H1 (cell line): ENCODE data around the gene SPEN. TPM values are rescaled to one million over a fixed set of nuclear protein-coding genes. Genes with fewer than 3 reads are reported as not detected.

ENCODE experiments used
- CTCF ChIA-PET: fragments of 300-600 bp; sonication (Branson Sonifier 250); formaldehyde crosslinking; loops from one replicate; lab custom pipeline; 2021; ENCODE audit not compliant: partially characterized antibody; lab: Charles Lee
- POLR2A ChIA-PET: fragments of 300-600 bp; sonication (Branson Sonifier 250); formaldehyde crosslinking; loops from one replicate; lab custom pipeline; 2021; ENCODE audit warnings: inconsistent platforms; ENCODE audit not compliant: partially characterized antibody; lab: Charles Lee
- DNase-seq, 2 experiments: peaks; one replicate each; pipeline versions ENCODE4 v3.0.0 to v3.0.0-alpha.2; 2010 to 2022; ENCODE audit warnings: low spot score in 2 of 2, low read depth in 1 of 2, mixed read lengths in 1 of 2
- FAIRE-seq: peaks from 2 replicates; lab custom pipeline; 2011; peaks lifted over from hg19 to GRCh38; lab: Jason Lieb, UNC
- H2AFZ ChIP-seq: 2 replicates; pipeline ENCODE4 v1.8.1; 2012; ENCODE audit warnings: low read length, inconsistent platforms
- H2AK5ac ChIP-seq: 2 replicates; pipeline ENCODE4 v1.6.1; 2013; ENCODE audit warnings: low read depth, low read length
- H2BK120ac ChIP-seq: replicated peaks from 2 replicates; pipeline ENCODE3; 2013; ENCODE audit warnings: low read depth, low read length, inconsistent platforms
- H2BK12ac ChIP-seq: 2 replicates; pipeline ENCODE4 v1.6.1; 2013; ENCODE audit warnings: low read depth, low read length
- H2BK15ac ChIP-seq: 2 replicates; pipeline ENCODE4 v1.6.1; 2013; ENCODE audit warnings: low read length
- H2BK20ac ChIP-seq: 2 replicates; pipeline ENCODE4 v1.6.1; 2013; ENCODE audit warnings: low read length
- H2BK5ac ChIP-seq: 2 replicates; pipeline ENCODE4 v1.6.1; 2013; ENCODE audit warnings: low read depth, low read length
- H3K14ac ChIP-seq: 2 replicates; pipeline ENCODE4 v1.6.1; 2013; ENCODE audit warnings: inconsistent platforms; ENCODE audit not compliant: insufficient read length
- H3K18ac ChIP-seq: 2 replicates; pipeline ENCODE4 v1.6.1; 2013; ENCODE audit warnings: low read length; ENCODE audit errors: extremely low read depth
- H3K23ac ChIP-seq: 2 replicates; pipeline ENCODE4 v1.6.1; 2013; ENCODE audit warnings: inconsistent platforms; ENCODE audit not compliant: insufficient read length
- H3K23me2 ChIP-seq: 2 replicates; pipeline ENCODE4 v1.6.1; 2013; ENCODE audit warnings: low read depth, low read length
- H3K27ac ChIP-seq: 2 replicates; pipeline ENCODE4 v1.6.1; 2011; ENCODE audit warnings: low read depth, low read length, inconsistent platforms
- H3K27me3 ChIP-seq, 4 experiments: replicated peaks in 1 of 4; 1 replicate in 1 of 4; 2 replicates in 3 of 4; pipeline versions ENCODE4 v1.6.1 to v1.8.1; 2011 to 2013; ENCODE audit warnings: low read length in 3 of 4, mild to moderate bottlenecking in 3 of 4, inconsistent platforms in 2 of 4, mixed read lengths in 2 of 4, moderate library complexity in 1 of 4; ENCODE audit not compliant: control insufficient read depth in 3 of 4, insufficient read depth in 3 of 4; ENCODE audit errors: extremely low read depth in 1 of 4
- H3K36me3 ChIP-seq, 4 experiments: 2 replicates each; pipeline versions ENCODE4 v1.6.1 to v1.8.1; 2011 to 2013; ENCODE audit warnings: mild to moderate bottlenecking in 4 of 4, low read length in 3 of 4, moderate library complexity in 2 of 4, control low read depth in 1 of 4, inconsistent platforms in 1 of 4; ENCODE audit not compliant: insufficient read depth in 4 of 4, control insufficient read depth in 2 of 4
- H3K4ac ChIP-seq: replicated peaks from 2 replicates; pipeline ENCODE3; 2013; ENCODE audit warnings: low read length, low read depth, mixed read lengths, inconsistent platforms; ENCODE audit not compliant: insufficient read length
- H3K4me1 ChIP-seq, 4 experiments: replicated peaks in 1 of 4; 1 replicate in 1 of 4; 2 replicates in 3 of 4; pipeline versions ENCODE4 v1.6.1 to v1.8.1; 2011 to 2013; ENCODE audit warnings: low read length in 3 of 4, inconsistent platforms in 2 of 4, mixed read lengths in 1 of 4; ENCODE audit not compliant: insufficient read depth in 4 of 4, control insufficient read depth in 3 of 4
- H3K4me2 ChIP-seq, 2 experiments: 2 replicates each; pipeline versions ENCODE4 v1.6.1 to v1.8.1; 2011 to 2013; ENCODE audit warnings: low read depth in 2 of 2, low read length in 2 of 2, control low read depth in 1 of 2, inconsistent platforms in 1 of 2, mild to moderate bottlenecking in 1 of 2; ENCODE audit not compliant: insufficient read depth in 1 of 2
- H3K4me3 ChIP-seq, 4 experiments: fragments of 200-600, 300-600 bp in 1 of 4; sonication (generic), shearing (Covaris generic), sonication (Bioruptor Twin) in 1 of 4; 2 replicates each; pipeline versions ENCODE4 v1.5.1 to v1.8.1; 2011 to 2016; ENCODE audit warnings: low read length in 4 of 4, low read depth in 3 of 4, control low read depth in 2 of 4, inconsistent platforms in 2 of 4, mild to moderate bottlenecking in 2 of 4, mixed read lengths in 1 of 4, moderate library complexity in 1 of 4; ENCODE audit not compliant: insufficient read depth in 2 of 4; ENCODE audit errors: extremely low read depth in 1 of 4
- H3K56ac ChIP-seq: replicated peaks from 2 replicates; pipeline ENCODE3; 2013; ENCODE audit warnings: low read depth, mild to moderate bottlenecking, mixed read lengths, low read length, inconsistent platforms; ENCODE audit not compliant: insufficient read length
- H3K79me1 ChIP-seq: 2 replicates; pipeline ENCODE4 v1.6.1; 2013; ENCODE audit warnings: low read depth, low read length, control low read depth
- H3K79me2 ChIP-seq, 2 experiments: 2 replicates each; pipeline versions ENCODE4 v1.6.1 to v1.8.1; 2012 to 2013; ENCODE audit warnings: low read length in 2 of 2, mild to moderate bottlenecking in 2 of 2, inconsistent platforms in 1 of 2; ENCODE audit not compliant: insufficient read depth in 2 of 2, control insufficient read depth in 1 of 2
- H3K9ac ChIP-seq, 4 experiments: replicated peaks in 1 of 4; 1 replicate in 1 of 4; 2 replicates in 3 of 4; pipeline versions ENCODE4 v1.6.1 to v1.8.1; 2011 to 2013; ENCODE audit warnings: low read depth in 3 of 4, low read length in 3 of 4, control low read depth in 2 of 4, mild to moderate bottlenecking in 2 of 4, moderate library complexity in 2 of 4, inconsistent platforms in 1 of 4; ENCODE audit errors: extremely low read depth in 1 of 4
- H3K9me3 ChIP-seq, 2 experiments: 2 replicates each; pipeline versions ENCODE4 v1.6.1 to v1.8.1; 2012 to 2013; ENCODE audit warnings: mild to moderate bottlenecking in 2 of 2, moderate library complexity in 2 of 2, control low read depth in 1 of 2, inconsistent platforms in 1 of 2, low read depth in 1 of 2, low read length in 1 of 2, mixed read lengths in 1 of 2; ENCODE audit not compliant: insufficient read depth in 2 of 2
- H4K20me1 ChIP-seq, 2 experiments: replicated peaks in 1 of 2; 2 replicates each; pipeline versions ENCODE3 to v1.8.1; 2011 to 2013; ENCODE audit warnings: inconsistent platforms in 2 of 2, low read length in 2 of 2, mild to moderate bottlenecking in 1 of 2; ENCODE audit not compliant: insufficient read depth in 2 of 2, control insufficient read depth in 1 of 2
- H4K5ac ChIP-seq: 2 replicates; pipeline ENCODE4 v1.6.1; 2013; ENCODE audit warnings: low read length, low read depth, mixed read lengths, inconsistent platforms; ENCODE audit not compliant: insufficient read length
- H4K8ac ChIP-seq: 2 replicates; pipeline ENCODE4 v1.8.0; 2013; ENCODE audit warnings: mild to moderate bottlenecking, moderate library complexity, low read length, inconsistent platforms; ENCODE audit not compliant: insufficient read depth; ENCODE audit errors: extremely low read depth
- H4K91ac ChIP-seq: replicated peaks from 2 replicates; pipeline ENCODE3; 2013; ENCODE audit warnings: low read length, mixed read lengths, inconsistent platforms; ENCODE audit not compliant: insufficient read length
- BCL11A ChIP-seq, 2 experiments: IDR thresholded peaks; one replicate each; pipeline ENCODE4 v1.6.1; 2011; ENCODE audit warnings: low read depth in 2 of 2, low read length in 2 of 2, mild to moderate bottlenecking in 2 of 2
- CHD2 ChIP-seq: IDR thresholded peaks from 2 replicates; pipeline ENCODE4 v1.6.1; 2012; ENCODE audit warnings: low read length, improper control_type of control experiment
- EZH2 ChIP-seq: fragments of 200-600 bp; sonication (generic); IDR thresholded peaks from 2 replicates; pipeline ENCODE4 v1.7.1; 2012; ENCODE audit warnings: low read depth, mild to moderate bottlenecking, moderate library complexity, low read length, inconsistent platforms; ENCODE audit not compliant: severe bottlenecking
- FOSL1 ChIP-seq: IDR thresholded peaks from 2 replicates; pipeline ENCODE4 v1.6.1; 2011; ENCODE audit warnings: mild to moderate bottlenecking, low read depth, low read length, moderate library complexity; ENCODE audit not compliant: insufficient read depth
- HDAC2 ChIP-seq, 2 experiments: fragments of 300-600 bp in 1 of 2; sonication (generic) in 1 of 2; IDR thresholded peaks; 2 replicates each; pipeline ENCODE4 v1.6.1; 2011 to 2012; ENCODE audit warnings: low read depth in 2 of 2, low read length in 2 of 2, mild to moderate bottlenecking in 2 of 2, moderate library complexity in 2 of 2, borderline replicate concordance in 1 of 2, inconsistent platforms in 1 of 2
- JUN ChIP-seq: IDR thresholded peaks from 2 replicates; pipeline ENCODE4 v1.6.1; 2011; ENCODE audit warnings: low read depth, mild to moderate bottlenecking, improper control_type of control experiment, low read length
- KDM1A ChIP-seq: fragments of 200-600, 300-600 bp; sonication (generic); IDR thresholded peaks from 2 replicates; pipeline ENCODE4 v1.7.1; 2016; ENCODE audit warnings: mild to moderate bottlenecking, low read length, borderline replicate concordance
- RFX5 ChIP-seq: IDR thresholded peaks from 2 replicates; pipeline ENCODE4 v1.6.1; 2011; ENCODE audit warnings: low read depth, low read length, improper control_type of control experiment, borderline replicate concordance
- SIRT6 ChIP-seq: IDR thresholded peaks from one replicate; pipeline ENCODE4 v1.7.1; 2012; ENCODE audit warnings: low read length, inconsistent platforms
- SP1 ChIP-seq: IDR thresholded peaks from 2 replicates; pipeline ENCODE4 v1.6.1; 2011; ENCODE audit warnings: low read depth, low read length
- USF2 ChIP-seq: IDR thresholded peaks from 2 replicates; pipeline ENCODE4 v1.6.1; 2011; ENCODE audit warnings: low read length, improper control_type of control experiment
- ZNF274 ChIP-seq: IDR thresholded peaks from 2 replicates; pipeline ENCODE4 v1.7.0; 2012; ENCODE audit warnings: low read length, borderline replicate concordance; ENCODE audit errors: extremely low read depth
- WGBS, 2 experiments: shearing (Covaris generic) in 1 of 2; methylation state at CpG; one replicate each; pipeline versions ENCODE4 v1.1.6 to v1.1.7; 2013 to 2015; ENCODE audit warnings: low lambda C conversion rate in 2 of 2, mixed read lengths in 2 of 2, inconsistent platforms in 1 of 2, low coverage in 1 of 2, missing lambda C conversion rate in 1 of 2; ENCODE audit not compliant: insufficient replicate concordance in 2 of 2, insufficient coverage in 1 of 2, insufficient read length in 1 of 2; ENCODE audit errors: extremely low coverage in 1 of 2, missing lambda C conversion rate in 1 of 2; 5-methylcytosine and 5-hydroxymethylcytosine counted together
- polyA plus RNA-seq, 7 experiments: library from polyadenylated mRNA; depleted of rRNA in 3 of 7; stranded (reverse) in 5 of 7; unstranded in 2 of 7; fragments of >200 nt in 5 of 7; fragments of 200-250 nt in 2 of 7; gene quantifications; 1 replicate in 5 of 7; 2 replicates in 1 of 7; 4 replicates in 1 of 7; pipeline versions ENCODE4 v1.2.1 to v1.2.3, GENCODE V29; 2011 to 2013; ENCODE audit warnings: missing spikeins in 2 of 7, mixed read lengths in 2 of 7
- total RNA-seq: library from RNA; stranded (reverse); fragmentation: NEBNext Ultra II Directional; extraction: Animal tissue kit (Norgen Biotek cat#: 25700); gene quantifications from 2 replicates; pipeline ENCODE4 v1.2.1, GENCODE V29; 2021

SPEN gene
- total and polyA plus RNA-seq, 2 of the 8 experiments (the other 6 are each of a cell fraction or from before 2014, with no cell fraction given): 12.5 to 52.1 TPM

GRCh38 chr1:15804060-15804459, 43.4 kb upstream of the SPEN start:
- 93% methylated on average over 8 of the region's 8 CpGs; no CpG with 5 or more reads in 1 of the 2 experiments for WGBS, 2 experiments
- no peak overlapping the region for H3K4me3 ChIP-seq
- H3K79me1 ChIP-seq: no peaks in the 10 kb centered on the region
- H3K14ac ChIP-seq: no peak overlapping the region
- no peaks in the 10 kb centered on the region for H3K23me2 ChIP-seq
- H3K36me3 ChIP-seq: no peaks in the 10 kb centered on the region
- no peak overlapping the region for H3K18ac ChIP-seq
- no peak overlapping the region for H3K4me2 ChIP-seq
- H4K91ac ChIP-seq: no peak overlapping the region
- no peak overlapping the region for H2BK20ac ChIP-seq
- H2BK15ac ChIP-seq: no peak overlapping the region
- H3K4ac ChIP-seq: no peak overlapping the region
- no peak overlapping the region for H3K56ac ChIP-seq
- no peak overlapping the region for H4K8ac ChIP-seq
- no peak overlapping the region for H4K5ac ChIP-seq
- FAIRE-seq (no peak), DNase-seq (no peak)
- TF ChIP-seq BCL11A (IDR thresholded peaks at IDR 0.05; ENCODE audit: low read depth in 2 of 2, low read length in 2 of 2): no peak
- no peak for TF ChIP-seq HDAC2 (IDR thresholded peaks at IDR 0.05; ENCODE audit: borderline replicate concordance in 1 of 2, low read depth in 2 of 2, low read length in 2 of 2)
- no peak for TF ChIP-seq RFX5
- no peak for TF ChIP-seq EZH2
- TF ChIP-seq ZNF274: no peak
- no peak for TF ChIP-seq FOSL1
- no peak for TF ChIP-seq SIRT6
- TF ChIP-seq KDM1A: no peak
- no peak for TF ChIP-seq SP1
- no peak for TF ChIP-seq CHD2
- no peak for TF ChIP-seq USF2
- no peak for TF ChIP-seq JUN
- H2BK12ac ChIP-seq: no peak overlapping the region
- H2BK120ac ChIP-seq: no peak overlapping the region
- ChIA-PET CTCF (interaction anchor here (0.6 to 4.5 kb wide), 30 partner anchors 9 to 1405 kb away, joined by 3 to 25 read pairs (median 4); partner anchors contain the start of genes SRARP and ZBTB17), POLR2A (interaction anchor here (0.5 to 1.4 kb wide), 3 partner anchors 30 to 45 kb away, joined by 3 to 9 read pairs (median 3); no protein-coding TSS in a partner anchor)
- no peak overlapping the region for H2BK5ac ChIP-seq
- no peak overlapping the region for H2AFZ ChIP-seq
- H3K9me3 ChIP-seq: no peaks in the 10 kb centered on the region
- no peaks in the 10 kb centered on the region for H3K79me2 ChIP-seq
- no peak overlapping the region for H3K23ac ChIP-seq
- no peak overlapping the region for H3K27ac ChIP-seq
- H3K9ac ChIP-seq: no peak overlapping the region
- H3K4me1 ChIP-seq: peaks cover 0 to 21% (median 13%) of the 10 kb centered on the region in 4 experiments; a peak in 6 of 7 replicates
- peaks cover 0 to 1% of the 10 kb centered on the region in 2 experiments for H4K20me1 ChIP-seq
- H3K27me3 ChIP-seq: no peaks in the 10 kb centered on the region
- no peak overlapping the region for H2AK5ac ChIP-seq
